ENCODE results near the gene ENTREP1. TPM values are rescaled to one million over a fixed set of nuclear protein-coding genes. Genes with fewer than 3 reads are reported as not detected.

Gene ENTREP1, protein sequence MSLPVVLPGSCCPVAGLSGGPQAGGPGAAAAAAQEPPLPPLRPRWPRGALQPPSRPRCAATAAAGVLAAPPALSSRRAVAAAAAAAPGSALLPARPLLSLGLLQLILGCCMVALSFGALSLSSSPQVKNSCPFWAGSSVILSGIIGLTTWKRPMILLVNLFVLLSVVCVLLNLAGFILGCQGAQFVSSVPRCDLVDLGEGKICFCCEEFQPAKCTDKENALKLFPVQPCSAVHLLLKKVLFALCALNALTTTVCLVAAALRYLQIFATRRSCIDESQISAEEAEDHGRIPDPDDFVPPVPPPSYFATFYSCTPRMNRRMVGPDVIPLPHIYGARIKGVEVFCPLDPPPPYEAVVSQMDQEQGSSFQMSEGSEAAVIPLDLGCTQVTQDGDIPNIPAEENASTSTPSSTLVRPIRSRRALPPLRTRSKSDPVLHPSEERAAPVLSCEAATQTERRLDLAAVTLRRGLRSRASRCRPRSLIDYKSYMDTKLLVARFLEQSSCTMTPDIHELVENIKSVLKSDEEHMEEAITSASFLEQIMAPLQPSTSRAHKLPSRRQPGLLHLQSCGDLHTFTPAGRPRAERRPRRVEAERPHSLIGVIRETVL
- total RNA-seq: 0.39 and 0.54 TPM in 2 replicates

GRCh38 chr9:69324549-69325401, at the start of gene ENTREP1:
Gene ENTREP1, plus strand, starts transcription at chr9:69325215. Its CDS starts 95 bp downstream, at chr9:69325310.

Other genes starting within 250 kb of the ENTREP1 start
- gene TJP2, start 150.9 kb upstream of the ENTREP1 start, total RNA-seq: 160 and 221 TPM in 2 replicates